Gastrocnemius medialis (tissue), 4 donors: Measurements from ENCODE around the gene NHERF1.

Source experiments
- CTCF ChIP-seq, 5 experiments: fragments of 450-650 bp in 3 of 5; fragments of 200-600 bp in 2 of 5; sonication (generic) in 2 of 5; IDR thresholded peaks in 4 of 5; conservative IDR thresholded peaks in 1 of 5; 1 replicate in 4 of 5; 2 replicates in 1 of 5; pipeline ENCODE4 v1.5.1; 2016 to 2019; ENCODE audit warnings: antibody characterized with exemption in 5 of 5, mild to moderate bottlenecking in 3 of 5, moderate library complexity in 3 of 5
- POLR2A ChIP-seq, 2 donors: fragments of 450-650 bp; IDR thresholded peaks; one replicate each; pipeline ENCODE4 v1.6.1; 2017; ENCODE audit warnings: antibody characterized with exemption in 2 of 2, mild to moderate bottlenecking in 2 of 2, moderate library complexity in 2 of 2

DNA sequence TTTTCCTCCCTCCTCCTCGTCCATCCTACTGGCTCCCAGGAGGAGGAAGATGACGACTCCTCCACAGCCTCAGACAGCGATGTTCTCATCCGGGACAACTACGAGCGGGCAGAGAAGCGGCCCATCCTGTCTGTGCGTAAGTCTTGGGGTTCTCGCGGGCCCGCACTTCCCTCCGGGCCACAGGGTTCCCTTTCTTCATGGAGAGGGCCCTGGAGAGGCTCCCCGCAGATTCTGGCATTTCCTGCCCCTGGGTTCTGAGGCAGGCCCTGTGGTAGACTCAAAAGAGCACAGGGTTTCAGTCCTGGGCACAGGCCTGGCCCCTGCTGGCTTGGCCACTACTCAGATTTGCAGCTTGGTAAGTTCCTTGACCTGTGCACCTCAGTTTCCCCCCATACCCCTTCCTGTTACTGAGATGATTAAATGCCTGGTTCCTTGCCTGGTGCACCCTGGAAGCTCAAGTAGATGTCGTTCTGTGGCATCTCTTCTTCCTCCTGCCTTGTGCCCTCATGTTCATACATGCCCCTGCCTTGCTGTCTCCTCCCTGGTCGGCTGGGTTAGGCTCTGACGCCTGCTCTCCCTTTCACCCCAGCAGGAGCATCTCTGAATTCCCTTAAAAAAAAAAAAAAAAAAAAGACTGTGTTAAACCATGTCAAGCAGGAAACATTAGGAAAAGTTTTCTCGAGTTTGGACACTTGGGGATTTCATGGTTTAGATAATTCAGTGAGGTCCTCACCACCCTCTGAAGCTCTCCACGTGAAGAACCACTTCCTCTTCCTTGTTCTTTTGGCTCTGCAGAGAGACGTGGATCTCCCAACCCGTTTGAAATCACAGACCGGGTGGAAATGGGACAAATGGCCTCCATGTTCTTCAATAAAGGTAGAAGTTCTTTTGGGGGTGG is 42.0 kb downstream of the NHERF1 start:
- TF ChIP-seq CTCF (IDR thresholded peaks at IDR 0.05 in 4 of 5, conservative IDR thresholded peaks at IDR 0.05 in 1 of 5) (no peak), POLR2A (IDR thresholded peaks at IDR 0.05) (no peak)
